IPS DF 6.9 (cell line): ENCODE data around the gene SLC11A2.

Source experiments
- DNase-seq: peaks from one replicate; pipeline ENCODE4 v3.0.0-alpha.2; 2013; ENCODE audit warnings: low read depth, low spot score
- H3K27ac ChIP-seq: one replicate; pipeline ENCODE4 v1.5.1; 2013; ENCODE audit warnings: low read length, control low read depth
- H3K27me3 ChIP-seq: 2 replicates; pipeline ENCODE4 v1.6.1; 2013; ENCODE audit warnings: mild to moderate bottlenecking, low read length; ENCODE audit not compliant: control insufficient read depth, insufficient read depth
- H3K36me3 ChIP-seq: 2 replicates; pipeline ENCODE4 v1.6.1; 2013; ENCODE audit warnings: low read length; ENCODE audit not compliant: control insufficient read depth, insufficient read depth
- H3K4me1 ChIP-seq: 2 replicates; pipeline ENCODE4 v1.6.1; 2013; ENCODE audit warnings: low read length; ENCODE audit not compliant: control insufficient read depth, insufficient read depth
- H3K4me3 ChIP-seq: 2 replicates; pipeline ENCODE4 v1.5.1; 2013; ENCODE audit warnings: mild to moderate bottlenecking, low read length
- H3K9me3 ChIP-seq: 2 replicates; pipeline ENCODE4 v1.6.1; 2013; ENCODE audit warnings: low read length, inconsistent platforms; ENCODE audit not compliant: control insufficient read depth, insufficient read depth
- WGBS: extraction: QIAGEN DNeasy Blood & Tissue Kit; methylation state at CpG from one replicate; pipeline ENCODE4 v1.1.7; 2013; ENCODE audit warnings: mixed read lengths, missing lambda C conversion rate; ENCODE audit not compliant: insufficient read length, insufficient coverage; 5-methylcytosine and 5-hydroxymethylcytosine counted together

The SLC11A2 gene

GRCh38 chr12:51012570-51013236 lies 13.5 kb downstream of the SLC11A2 start:
- no peak overlapping the region for H3K4me3 ChIP-seq

DNA sequence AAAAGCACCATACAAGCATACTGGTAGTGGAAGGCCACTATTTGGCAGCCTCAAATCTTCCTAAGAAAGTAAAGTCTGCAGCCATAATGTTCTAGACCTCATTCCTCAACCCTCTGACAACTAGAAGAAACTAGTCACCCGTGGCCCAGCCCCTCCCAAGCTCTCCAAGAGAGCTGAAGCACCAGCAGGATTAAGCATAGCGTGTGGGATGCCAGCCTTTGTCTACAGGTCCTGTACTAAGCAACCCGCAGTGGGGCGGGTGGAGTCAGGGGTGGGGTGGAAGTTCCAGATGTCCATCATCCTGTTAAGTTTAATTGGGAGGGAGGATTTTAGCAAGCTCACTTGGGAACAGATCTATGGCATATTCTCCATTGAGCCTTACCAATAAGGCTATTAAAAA lies 14.2 kb downstream of the SLC11A2 start:
- Histone ChIP-seq H3K27me3 (no peaks in the 10 kb centered on the region), H3K27ac (no peak overlapping the region), H3K36me3 (peaks cover 2% of the 10 kb centered on the region; the same call in 1 of the 2 replicates), H3K9me3 (no peaks in the 10 kb centered on the region), H3K4me3 (no peak overlapping the region), H3K4me1 (no peaks in the 10 kb centered on the region)
- no peak for DNase-seq
- no CpG with 5 or more reads among the region's 4 CpGs for WGBS

More at GRCh38 chr12:51012570-51013236, 13.5 kb downstream of the SLC11A2 start:
- no CpG with 5 or more reads among the region's 5 CpGs for WGBS
- Histone ChIP-seq H3K36me3 (peaks cover 2% of the 10 kb centered on the region; the same call in 1 of the 2 replicates), H3K9me3 (no peaks in the 10 kb centered on the region), H3K4me1 (no peaks in the 10 kb centered on the region), H3K27ac (no peak overlapping the region), H3K27me3 (no peaks in the 10 kb centered on the region)
- no peak for DNase-seq

GRCh38 chr12:51009056-51009440 lies 17.1 kb downstream of the SLC11A2 start:
- DNase-seq: no peak
- H3K9me3 ChIP-seq: no peaks in the 10 kb centered on the region
- no peaks in the 10 kb centered on the region for H3K4me1 ChIP-seq
- no peak overlapping the region for H3K27ac ChIP-seq
- WGBS: no CpG with 5 or more reads among the region's 8 CpGs
- peaks cover 2% of the 10 kb centered on the region; the same call in 1 of the 2 replicates for H3K36me3 ChIP-seq
- no peaks in the 10 kb centered on the region for H3K27me3 ChIP-seq
- H3K4me3 ChIP-seq: no peak overlapping the region

- no peak for DNase-seq
- no peak overlapping the region for H3K27ac ChIP-seq
- no CpG with 5 or more reads among the region's 1 CpG for WGBS
These were observed 17.7 kb downstream of the SLC11A2 start for GRCh38 chr12:51008329-51009055.

DNA sequence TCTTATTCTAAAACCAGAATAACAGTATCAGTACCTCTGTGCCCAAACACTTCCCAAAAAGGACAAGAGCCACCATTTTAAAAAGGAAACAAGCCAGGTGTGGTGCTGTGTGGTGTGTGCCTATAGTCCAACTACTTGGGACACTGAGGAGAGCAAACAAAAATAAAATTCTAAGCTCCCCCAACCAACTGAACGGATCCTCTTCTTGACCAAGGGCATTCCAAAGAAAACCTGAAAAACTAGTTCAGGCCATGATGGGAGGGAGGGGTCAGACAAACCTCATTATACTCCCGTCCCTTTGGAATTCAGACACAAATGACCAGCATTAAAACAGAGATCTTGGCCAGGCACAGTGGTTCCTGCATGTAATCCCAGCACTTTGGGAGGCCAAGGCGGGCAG lies 20.5 kb downstream of the SLC11A2 start:
- no peaks in the 10 kb centered on the region for H3K4me1 ChIP-seq
- DNase-seq: no peak
- no peaks in the 10 kb centered on the region for H3K9me3 ChIP-seq
- H3K36me3 ChIP-seq: peaks cover 2% of the 10 kb centered on the region; the same call in 1 of the 2 replicates
- no peak overlapping the region for H3K27ac ChIP-seq
- no CpG with 5 or more reads among the region's 3 CpGs for WGBS
- H3K4me3 ChIP-seq: no peak overlapping the region
- H3K27me3 ChIP-seq: no peaks in the 10 kb centered on the region

More at GRCh38 chr12:51008329-51009055, 17.7 kb downstream of the SLC11A2 start:
- no peaks in the 10 kb centered on the region for H3K4me1 ChIP-seq
- H3K27me3 ChIP-seq: no peaks in the 10 kb centered on the region
- peaks cover 2% of the 10 kb centered on the region; the same call in 1 of the 2 replicates for H3K36me3 ChIP-seq
- H3K9me3 ChIP-seq: no peaks in the 10 kb centered on the region
- no peak overlapping the region for H3K4me3 ChIP-seq

DNA sequence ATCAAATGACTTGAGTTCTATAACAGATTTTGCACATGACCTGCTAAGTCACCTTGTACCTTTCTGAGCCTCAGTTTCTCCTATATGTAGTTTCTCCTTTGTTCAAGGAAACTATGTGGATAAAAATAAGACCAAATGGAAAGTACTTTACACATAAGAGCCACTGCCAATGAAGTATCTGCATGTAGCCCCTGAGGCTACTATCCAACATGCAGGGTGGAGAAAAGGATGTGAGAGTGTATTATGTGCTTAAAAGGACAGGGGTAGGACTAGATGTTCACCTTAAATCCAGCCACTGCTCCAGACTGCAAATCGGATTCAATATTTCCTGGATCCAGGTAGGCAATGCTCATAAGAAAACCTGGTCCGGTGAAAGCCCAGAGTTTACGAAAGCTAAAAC lies 21.2 kb downstream of the SLC11A2 start:
- Histone ChIP-seq H3K27ac (no peak overlapping the region), H3K27me3 (no peaks in the 10 kb centered on the region), H3K36me3 (peaks cover 5% of the 10 kb centered on the region; the same call in 1 of the 2 replicates), H3K4me3 (no peak overlapping the region), H3K9me3 (no peaks in the 10 kb centered on the region), H3K4me1 (no peaks in the 10 kb centered on the region)
- WGBS: no CpG with 5 or more reads among the region's 3 CpGs
- DNase-seq: no peak

- H3K4me1 ChIP-seq: no peaks in the 10 kb centered on the region
- peaks cover 5% of the 10 kb centered on the region; the same call in 1 of the 2 replicates for H3K36me3 ChIP-seq
- no CpG with 5 or more reads among the region's 6 CpGs for WGBS
- no peaks in the 10 kb centered on the region for H3K27me3 ChIP-seq
- no peak overlapping the region for H3K4me3 ChIP-seq
- no peaks in the 10 kb centered on the region for H3K9me3 ChIP-seq
- no peak for DNase-seq
- H3K27ac ChIP-seq: no peak overlapping the region
These were observed 21.7 kb downstream of the SLC11A2 start for GRCh38 chr12:51004504-51004903.

- H3K27me3 ChIP-seq: no peaks in the 10 kb centered on the region
- H3K27ac ChIP-seq: no peak overlapping the region
- no CpG with 5 or more reads among the region's 1 CpG for WGBS
- no peaks in the 10 kb centered on the region for H3K4me1 ChIP-seq
- H3K36me3 ChIP-seq: peaks cover 4% of the 10 kb centered on the region; the same call in 1 of the 2 replicates
- no peak for DNase-seq
- H3K9me3 ChIP-seq: no peaks in the 10 kb centered on the region
- H3K4me3 ChIP-seq: no peak overlapping the region
These were observed 24.4 kb downstream of the SLC11A2 start for GRCh38 chr12:51001799-51002198.

DNA sequence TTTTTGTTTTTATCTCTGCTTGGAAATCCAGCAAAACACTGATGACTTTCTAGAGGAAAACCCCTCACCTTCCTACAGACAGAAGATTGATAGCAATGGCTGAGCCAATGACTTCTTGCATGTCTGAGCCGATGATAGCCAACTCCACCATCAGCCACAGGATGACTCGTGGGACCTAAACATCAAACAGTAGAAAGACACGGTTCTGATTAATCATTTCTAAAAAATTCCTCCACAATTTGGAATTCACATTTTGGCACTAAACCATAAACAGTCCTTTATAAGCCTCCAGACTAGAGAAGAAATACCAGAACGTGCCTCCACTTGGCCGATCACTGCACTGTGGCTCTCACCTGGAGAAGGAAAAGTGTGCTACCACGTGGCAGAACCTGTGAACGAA lies 25.9 kb downstream of the SLC11A2 start:
- DNase-seq: no peak
- H3K4me1 ChIP-seq: no peaks in the 10 kb centered on the region
- H3K4me3 ChIP-seq: no peak overlapping the region
- no CpG with 5 or more reads among the region's 7 CpGs for WGBS
- H3K36me3 ChIP-seq: peaks cover 9% of the 10 kb centered on the region; the same call in 1 of the 2 replicates
- no peaks in the 10 kb centered on the region for H3K27me3 ChIP-seq
- no peaks in the 10 kb centered on the region for H3K9me3 ChIP-seq
- no peak overlapping the region for H3K27ac ChIP-seq

GRCh38 chr12:50999093-50999492 lies 27.1 kb downstream of the SLC11A2 start:
- no peak for DNase-seq
- Histone ChIP-seq H3K4me3 (no peak overlapping the region), H3K27me3 (no peaks in the 10 kb centered on the region), H3K27ac (no peak overlapping the region), H3K36me3 (peaks cover 9% of the 10 kb centered on the region; the same call in 1 of the 2 replicates), H3K4me1 (no peaks in the 10 kb centered on the region), H3K9me3 (no peaks in the 10 kb centered on the region)
- no CpG with 5 or more reads among the region's 4 CpGs for WGBS
